Neural cell (in vitro differentiated cells): ENCODE measurements around the gene MOSMO. TPM values are rescaled to one million over a fixed set of nuclear protein-coding genes. Genes with fewer than 3 reads are reported as not detected.

Experiments used
- H2AFZ ChIP-seq: fragments of 200-600, 300-800 bp; sonication (generic), shearing (Covaris generic); 2 replicates; pipeline ENCODE4 v1.6.0; 2014; ENCODE audit warnings: low read depth, mild to moderate bottlenecking, antibody characterized with exemption, low read length, moderate library complexity
- H3F3A ChIP-seq: fragments of 200-600 bp; shearing (Covaris generic); 2 replicates; pipeline ENCODE4 v1.6.1; 2016; ENCODE audit warnings: mild to moderate bottlenecking, moderate library complexity, mixed read lengths, antibody characterized with exemption, low read length; ENCODE audit not compliant: insufficient read depth, poor library complexity, severe bottlenecking
- H3K27ac ChIP-seq: fragments of 200-600, 300-800 bp; sonication (generic), shearing (Covaris generic); 2 replicates; pipeline ENCODE4 v1.5.1; 2014; ENCODE audit warnings: mild to moderate bottlenecking, low read length, moderate library complexity
- H3K27me3 ChIP-seq: fragments of 300-800, 200-600 bp; sonication (generic), shearing (Covaris generic); 2 replicates; pipeline ENCODE4 v1.6.0; 2014; ENCODE audit warnings: mild to moderate bottlenecking, low read depth, low read length, moderate library complexity; ENCODE audit not compliant: insufficient read depth
- H3K36me3 ChIP-seq: fragments of 300-800, 200-600 bp; sonication (generic), shearing (Covaris generic); 2 replicates; pipeline ENCODE4 v1.5.1; 2014; ENCODE audit warnings: mild to moderate bottlenecking, antibody characterized with exemption, low read length, moderate library complexity; ENCODE audit not compliant: insufficient read depth
- H3K4me2 ChIP-seq: fragments of 300-800, 200-600 bp; sonication (generic), shearing (Covaris generic); 2 replicates; pipeline ENCODE4 v1.6.0; 2014; ENCODE audit warnings: mild to moderate bottlenecking, low read length
- H3K4me3 ChIP-seq: fragments of 300-800, 200-600 bp; sonication (generic), shearing (Covaris generic); 2 replicates; pipeline ENCODE4 v1.5.1; 2014; ENCODE audit warnings: mild to moderate bottlenecking, low read length, moderate library complexity
- H3K79me2 ChIP-seq: fragments of 200-600 bp; shearing (Covaris generic); replicated peaks from 2 replicates; pipeline ENCODE4 v1.6.0; 2014; ENCODE audit warnings: mild to moderate bottlenecking, low read length, moderate library complexity; ENCODE audit not compliant: insufficient read depth
- H3K9ac ChIP-seq: fragments of 300-800, 200-600 bp; sonication (generic), shearing (Covaris generic); 2 replicates; pipeline ENCODE4 v1.6.1; 2016; ENCODE audit warnings: mild to moderate bottlenecking, low read length, mixed read lengths
- H3K9me2 ChIP-seq: fragments of 200-600 bp; shearing (Covaris generic); 2 replicates; pipeline ENCODE4 v1.6.1; 2016; ENCODE audit warnings: mild to moderate bottlenecking, low read length, mixed read lengths; ENCODE audit not compliant: insufficient read depth
- H3K9me3 ChIP-seq: fragments of 200-600, 300-800 bp; sonication (generic), shearing (Covaris generic); 2 replicates; pipeline ENCODE4 v1.6.1; 2016; ENCODE audit warnings: mild to moderate bottlenecking, mixed run types, low read length, moderate library complexity, mixed read lengths
- H4K20me1 ChIP-seq: fragments of 200-600 bp; shearing (Covaris generic); 2 replicates; pipeline ENCODE4 v1.6.1; 2016; ENCODE audit warnings: mild to moderate bottlenecking, mixed run types; ENCODE audit not compliant: insufficient read depth
- CTCF ChIP-seq: fragments of 450-650 bp; IDR thresholded peaks from 2 replicates; pipeline ENCODE4 v1.5.1; 2014; ENCODE audit warnings: antibody characterized with exemption, mild to moderate bottlenecking, moderate library complexity; ENCODE audit not compliant: poor library complexity, severe bottlenecking
- EP300 ChIP-seq: fragments of 450-650 bp; conservative IDR thresholded peaks from 2 replicates; pipeline ENCODE4 v1.6.1; 2014; ENCODE audit warnings: antibody characterized with exemption, mild to moderate bottlenecking, moderate library complexity; ENCODE audit not compliant: poor library complexity, severe bottlenecking
- EZH2 ChIP-seq: fragments of 200-600, 300-800 bp; shearing (Covaris generic), sonication (generic); IDR thresholded peaks from 2 replicates; pipeline ENCODE4 v1.6.1; 2014; ENCODE audit warnings: antibody characterized with exemption, low read length, borderline replicate concordance, mild to moderate bottlenecking; ENCODE audit not compliant: insufficient read depth, poor library complexity, severe bottlenecking
- MXI1 ChIP-seq: fragments of 450-650 bp; conservative IDR thresholded peaks from 2 replicates; pipeline ENCODE4 v1.6.1; 2014; ENCODE audit warnings: antibody characterized with exemption, mild to moderate bottlenecking; ENCODE audit not compliant: poor library complexity, severe bottlenecking
- POLR2AphosphoS5 ChIP-seq: IDR thresholded peaks from 2 replicates; pipeline ENCODE4 v1.6.1; 2012
- RAD21 ChIP-seq: fragments of 450-650 bp; conservative IDR thresholded peaks from 2 replicates; pipeline ENCODE4 v1.6.1; 2014; ENCODE audit warnings: antibody characterized with exemption, mild to moderate bottlenecking, moderate library complexity
- REST ChIP-seq: IDR thresholded peaks from 2 replicates; pipeline ENCODE4 v1.6.1; 2012; ENCODE audit warnings: borderline replicate concordance
- SMC3 ChIP-seq: fragments of 450-650 bp; conservative IDR thresholded peaks from 2 replicates; pipeline ENCODE4 v1.6.1; 2014; ENCODE audit warnings: antibody characterized with exemption, mild to moderate bottlenecking, moderate library complexity; ENCODE audit not compliant: poor library complexity
- TAF1 ChIP-seq: IDR thresholded peaks from 2 replicates; pipeline ENCODE4 v1.6.1; 2012; ENCODE audit warnings: low read depth
- polyA plus RNA-seq: library from polyadenylated mRNA; depleted of rRNA; stranded (reverse); fragments of >200 nt; gene quantifications from 2 replicates; pipeline ENCODE4 v1.2.3, GENCODE V29; 2014

MOSMO gene
- polyA plus RNA-seq, 1 donor from 2014 or later, result 56.3 TPM

GRCh38 chr16:21964353-21964752 lies 43.6 kb upstream of the MOSMO start:
- no peaks in the 10 kb centered on the region for H3K9me3 ChIP-seq
- H4K20me1 ChIP-seq, result no peaks in the 10 kb centered on the region
- no peaks in the 10 kb centered on the region for H3K9me2 ChIP-seq
- no peak overlapping the region for H3K4me3 ChIP-seq
- H3K4me2 ChIP-seq, result no peak overlapping the region
- no peaks in the 10 kb centered on the region for H3K79me2 ChIP-seq
- no peak overlapping the region for H2AFZ ChIP-seq
- no peaks in the 10 kb centered on the region for H3K27me3 ChIP-seq
- H3F3A ChIP-seq, result no peaks in the 10 kb centered on the region
- H3K36me3 ChIP-seq, result peaks cover 11% of the 10 kb centered on the region
- H3K9ac ChIP-seq, result no peak overlapping the region
- no peak for TF ChIP-seq MXI1
- H3K27ac ChIP-seq, result no peak overlapping the region

- Histone ChIP-seq H3K36me3 (peaks cover 5% of the 10 kb centered on the region), H3K4me3 (no peak overlapping the region), H4K20me1 (no peaks in the 10 kb centered on the region), H3F3A (no peaks in the 10 kb centered on the region), H3K9ac (no peak overlapping the region), H3K4me2 (no peak overlapping the region), H3K27ac (no peak overlapping the region), H3K27me3 (no peaks in the 10 kb centered on the region), H3K9me2 (no peaks in the 10 kb centered on the region), H3K9me3 (no peaks in the 10 kb centered on the region), H2AFZ (no peak overlapping the region), H3K79me2 (no peaks in the 10 kb centered on the region)
- TF ChIP-seq EP300 (no peak), SMC3 (no peak), EZH2 (no peak), CTCF (no peak), POLR2AphosphoS5 (no peak), REST (no peak), RAD21 (no peak), TAF1 (no peak), MXI1 (no peak)
These were observed 36.1 kb upstream of the MOSMO start for GRCh38 chr16:21971856-21972255.

- TF ChIP-seq POLR2AphosphoS5 (no peak), REST (no peak), SMC3 (no peak), RAD21 (no peak), CTCF (no peak), EZH2 (no peak), EP300 (no peak), TAF1 (no peak), MXI1 (no peak)
- no peaks in the 10 kb centered on the region for H3F3A ChIP-seq
These were observed 34.0 kb upstream of the MOSMO start for GRCh38 chr16:21973945-21974344.

More at GRCh38 chr16:21973945-21974344, 34.0 kb upstream of the MOSMO start:
- H3K9me3 ChIP-seq, result no peaks in the 10 kb centered on the region
- H3K27me3 ChIP-seq, result no peaks in the 10 kb centered on the region
- H3K27ac ChIP-seq, result no peak overlapping the region
- peaks cover 11% of the 10 kb centered on the region for H3K36me3 ChIP-seq
- no peaks in the 10 kb centered on the region for H4K20me1 ChIP-seq
- no peak overlapping the region for H3K9ac ChIP-seq
- H2AFZ ChIP-seq, result no peak overlapping the region
- no peaks in the 10 kb centered on the region for H3K9me2 ChIP-seq
- H3K4me3 ChIP-seq, result no peak overlapping the region
- no peaks in the 10 kb centered on the region for H3K79me2 ChIP-seq
- no peak overlapping the region for H3K4me2 ChIP-seq
